NCI-H1105 treated with DMSO at 0.1 percent for 48 hours (cell line): Measurements from ENCODE around the gene NCOA3.
A peak's percentile ranks its signal among the peaks of the same experiment; 100 is the strongest.

Experiments
- DNase-seq: peaks from one replicate; lab custom pipeline; 2025; lab: John Stamatoyannopoulos, UW

The NCOA3 gene

GRCh38 chr20:47598911-47599744 lies 97.4 kb downstream of the NCOA3 start:
- DNase-seq: no peak

- DNase-seq: no peak
Measured at GRCh38 chr20:47600967-47601547, 99.4 kb downstream of the NCOA3 start.

GRCh38 chr20:47603260-47603659 lies 101.6 kb downstream of the NCOA3 start:
- no peak for DNase-seq

- no peak for DNase-seq
Measured at GRCh38 chr20:47605673-47606413, 104.2 kb downstream of the NCOA3 start.

- peak; percentile 98 for DNase-seq
Measured at GRCh38 chr20:47606414-47606982, 104.8 kb downstream of the NCOA3 start.

GRCh38 chr20:47606983-47607613 lies 105.4 kb downstream of the NCOA3 start:
- DNase-seq: no peak

- no peak for DNase-seq
Measured at GRCh38 chr20:47609001-47609400, 107.3 kb downstream of the NCOA3 start.

- no peak for DNase-seq
Measured at GRCh38 chr20:47610247-47610944, 108.7 kb downstream of the NCOA3 start.

GRCh38 chr20:47610945-47611250 lies 109.2 kb downstream of the NCOA3 start:
- no peak for DNase-seq

- no peak for DNase-seq
Measured at GRCh38 chr20:47611785-47612184, 110.1 kb downstream of the NCOA3 start.

GRCh38 chr20:47612670-47613069 lies 111.0 kb downstream of the NCOA3 start:
- DNase-seq: no peak

- no peak for DNase-seq
Measured at GRCh38 chr20:47614703-47615309, 113.1 kb downstream of the NCOA3 start.

GRCh38 chr20:47618479-47618878 lies 116.8 kb downstream of the NCOA3 start:
- no peak for DNase-seq

- peak; percentile 67 for DNase-seq
Measured at GRCh38 chr20:47620808-47621805, 119.4 kb downstream of the NCOA3 start.

- DNase-seq: no peak
Measured at GRCh38 chr20:47622118-47622665, 120.5 kb downstream of the NCOA3 start.

GRCh38 chr20:47623206-47623605 lies 121.5 kb downstream of the NCOA3 start:
- no peak for DNase-seq

GRCh38 chr20:47627540-47627939 lies 125.9 kb downstream of the NCOA3 start:
- no peak for DNase-seq

GRCh38 chr20:47629907-47630306 lies 128.2 kb downstream of the NCOA3 start:
- no peak for DNase-seq

- DNase-seq: no peak
Measured at GRCh38 chr20:47631078-47631477, 129.4 kb downstream of the NCOA3 start.

- no peak for DNase-seq
Measured at GRCh38 chr20:47635256-47635655, 133.6 kb downstream of the NCOA3 start.
